Upper lobe of left lung (tissue), 4 donors: Measurements from ENCODE around the gene PDE4D.

Experiments used
- CTCF ChIP-seq, 6 experiments: fragments of 450-650 bp in 4 of 6; fragments of 200-600 bp in 2 of 6; sonication (generic) in 2 of 6; IDR thresholded peaks; one replicate each; pipeline ENCODE4 v1.5.1; 2016 to 2019; ENCODE audit warnings: antibody characterized with exemption in 6 of 6
- EP300 ChIP-seq, 4 donors: sonication (generic); formaldehyde crosslinking; IDR thresholded peaks; one replicate each; pipeline ENCODE4 v1.5.1; 2017; ENCODE audit warnings: antibody characterized with exemption in 4 of 4, control low read depth in 2 of 4
- POLR2A ChIP-seq, 4 donors: fragments of 450-650 bp; IDR thresholded peaks; one replicate each; pipeline ENCODE4 v1.5.1; 2016 to 2017; ENCODE audit warnings: antibody characterized with exemption in 4 of 4, mild to moderate bottlenecking in 2 of 4
- POLR2AphosphoS5 ChIP-seq, 2 donors: sonication (generic); formaldehyde crosslinking; IDR thresholded peaks; one replicate each; pipeline ENCODE4 v1.5.1; 2017; ENCODE audit warnings: antibody characterized with exemption in 2 of 2

- TF ChIP-seq CTCF (IDR thresholded peaks at IDR 0.05), result no peak
- TF ChIP-seq POLR2AphosphoS5 (IDR thresholded peaks at IDR 0.05), result no peak
- TF ChIP-seq POLR2A (IDR thresholded peaks at IDR 0.05), result no peak
- TF ChIP-seq EP300 (IDR thresholded peaks at IDR 0.05), result no peak
Measured at GRCh38 chr5:59666440-59667068, 227.0 kb downstream of the PDE4D start.
